KMS-11 (cell line): ENCODE results near the gene APIP.
"Not testable (repeated sequence)": the region's sequence is repeated elsewhere in the genome, so short reads cannot be mapped to it uniquely, and the experiment has no call there.

Experiments
- H2AFZ ChIP-seq: fragments of 200-600 bp; sonication (generic); 2 replicates; pipeline ENCODE4 v1.6.1; 2016; ENCODE audit warnings: antibody characterized with exemption, mixed run types, low read depth
- H3K27ac ChIP-seq: fragments of 200-600 bp; sonication (generic); 2 replicates; pipeline ENCODE4 v1.6.1; 2016; ENCODE audit warnings: mild to moderate bottlenecking, mixed run types
- H3K27me3 ChIP-seq: fragments of 200-600 bp; sonication (generic); 2 replicates; pipeline ENCODE4 v1.6.1; 2017; ENCODE audit warnings: mild to moderate bottlenecking, low read depth, mixed run types, moderate library complexity; ENCODE audit not compliant: insufficient read depth
- H3K36me3 ChIP-seq: fragments of 200-600 bp; sonication (generic); 2 replicates; pipeline ENCODE4 v1.6.1; 2017; ENCODE audit warnings: mild to moderate bottlenecking, mixed run types; ENCODE audit not compliant: insufficient read depth
- H3K4me1 ChIP-seq: fragments of 200-600 bp; sonication (generic); 2 replicates; pipeline ENCODE4 v1.6.1; 2016; ENCODE audit warnings: mild to moderate bottlenecking, low read depth, mixed run types; ENCODE audit not compliant: poor library complexity, severe bottlenecking
- H3K4me2 ChIP-seq: fragments of 200-600 bp; sonication (generic); 2 replicates; pipeline ENCODE4 v1.7.0; 2016; ENCODE audit warnings: mild to moderate bottlenecking, mixed run types
- H3K4me3 ChIP-seq: fragments of 200-600 bp; sonication (generic); IDR thresholded peaks from 2 replicates; pipeline ENCODE4 v1.6.1; 2017; ENCODE audit warnings: low read depth, low read length, mixed read lengths; ENCODE audit not compliant: insufficient read depth
- H3K79me2 ChIP-seq: fragments of 200-600 bp; sonication (generic); 2 replicates; pipeline ENCODE4 v1.6.1; 2016; ENCODE audit warnings: low read depth, mixed run types; ENCODE audit not compliant: insufficient read depth
- H3K9ac ChIP-seq: fragments of 200-600 bp; sonication (generic); 2 replicates; pipeline ENCODE4 v1.6.1; 2016; ENCODE audit warnings: mild to moderate bottlenecking, mixed run types
- H4K20me1 ChIP-seq: fragments of 200-600 bp; sonication (generic); 2 replicates; pipeline ENCODE4 v1.6.1; 2016; ENCODE audit warnings: mild to moderate bottlenecking, mixed run types; ENCODE audit not compliant: insufficient read depth
- CTCF ChIP-seq: fragments of 200-600 bp; sonication (generic); conservative IDR thresholded peaks from 2 replicates; pipeline ENCODE4 v1.6.1; 2017; ENCODE audit warnings: low read depth, mild to moderate bottlenecking, antibody characterized with exemption, low read length, moderate library complexity, mixed read lengths

APIP gene

GRCh38 chr11:34898474-34898873 lies 17.7 kb downstream of the APIP start:
- H3K79me2 ChIP-seq: no peaks in the 10 kb centered on the region
- H3K27ac ChIP-seq: no peak overlapping the region
- H3K4me1 ChIP-seq: no peaks in the 10 kb centered on the region
- H3K4me2 ChIP-seq: no peak overlapping the region
- no peak overlapping the region for H3K4me3 ChIP-seq
- TF ChIP-seq CTCF: no peak
- H4K20me1 ChIP-seq: no peaks in the 10 kb centered on the region
- H3K27me3 ChIP-seq: no peaks in the 10 kb centered on the region
- no peak overlapping the region for H3K9ac ChIP-seq
- no peaks in the 10 kb centered on the region for H3K36me3 ChIP-seq
- no peak overlapping the region for H2AFZ ChIP-seq

GRCh38 chr11:34897171-34897870 lies 18.9 kb downstream of the APIP start:
- Histone ChIP-seq H3K27me3 (no peaks in the 10 kb centered on the region), H3K4me1 (no peaks in the 10 kb centered on the region), H3K36me3 (no peaks in the 10 kb centered on the region), H4K20me1 (no peaks in the 10 kb centered on the region), H3K4me2 (no peak overlapping the region), H2AFZ (no peak overlapping the region), H3K79me2 (no peaks in the 10 kb centered on the region), H3K9ac (no peak overlapping the region), H3K4me3 (no peak overlapping the region), H3K27ac (no peak overlapping the region)
- no peak for TF ChIP-seq CTCF

- not testable (repeated sequence) for H3K9ac ChIP-seq, H3K79me2 ChIP-seq, H3K36me3 ChIP-seq, H4K20me1 ChIP-seq, H3K4me1 ChIP-seq, H3K27ac ChIP-seq, H3K4me3 ChIP-seq, H2AFZ ChIP-seq, H3K4me2 ChIP-seq, H3K27me3 ChIP-seq
Observed at GRCh38 chr11:34896191-34896590, 20.0 kb downstream of the APIP start.

- Histone ChIP-seq H3K4me1 (peaks cover 18% of the 10 kb centered on the region), H3K36me3 (no peaks in the 10 kb centered on the region), H4K20me1 (no peaks in the 10 kb centered on the region), H3K4me2 (no peak overlapping the region), H3K79me2 (no peaks in the 10 kb centered on the region), H3K27me3 (no peaks in the 10 kb centered on the region), H3K9ac (no peak overlapping the region), H2AFZ (no peak overlapping the region), H3K27ac (no peak overlapping the region), H3K4me3 (no peak overlapping the region)
- TF ChIP-seq CTCF: no peak
Observed at GRCh38 chr11:34893416-34893815, 22.8 kb downstream of the APIP start.

GRCh38 chr11:34891611-34892010 lies 24.6 kb downstream of the APIP start:
- TF ChIP-seq CTCF: no peak
- H3K4me1 ChIP-seq: peaks cover 32% of the 10 kb centered on the region
- no peaks in the 10 kb centered on the region for H3K79me2 ChIP-seq
- H3K4me3 ChIP-seq: no peak overlapping the region
- H3K27ac ChIP-seq: no peak overlapping the region
- no peak overlapping the region for H3K9ac ChIP-seq
- no peak overlapping the region for H3K4me2 ChIP-seq
- no peaks in the 10 kb centered on the region for H3K27me3 ChIP-seq
- H2AFZ ChIP-seq: no peak overlapping the region
- no peaks in the 10 kb centered on the region for H3K36me3 ChIP-seq
- H4K20me1 ChIP-seq: no peaks in the 10 kb centered on the region
